Measurements from ENCODE around the gene FAM24B.

- TF ChIP-seq CTCF (IDR thresholded peaks at IDR 0.05) = no peak
- TF ChIP-seq POLR2A (IDR thresholded peaks at IDR 0.05) = no peak
- TF ChIP-seq POLR2AphosphoS5 (IDR thresholded peaks at IDR 0.05) = no peak
These were observed 15.0 kb upstream of the FAM24B start for GRCh38 chr10:122894261-122894944.

Measured in transverse colon (tissue), 4 donors.